HG02981 (cell line): Measurements from ENCODE around the gene LIMA1.

ENCODE experiments used
- ATAC-seq: cut with Tn5 transposase; IDR thresholded peaks from one replicate; pipeline ENCODE4 v1.9.1; 2021; ENCODE audit warnings: mild to moderate bottlenecking, moderate library complexity; ENCODE audit not compliant: unreplicated experiment

Gene LIMA1

GRCh38 chr12:50192236-50192635, 91.1 kb downstream of the LIMA1 start:
- no peak for ATAC-seq

- no peak for ATAC-seq
Observed at GRCh38 chr12:50190859-50191258, 92.5 kb downstream of the LIMA1 start.

- no peak for ATAC-seq
Observed at GRCh38 chr12:50188875-50189575, 94.3 kb downstream of the LIMA1 start.

- no peak for ATAC-seq
Observed at GRCh38 chr12:50188241-50188781, 95.0 kb downstream of the LIMA1 start.

- peak; percentile 59 for ATAC-seq
Observed at GRCh38 chr12:50187084-50187900, 96.0 kb downstream of the LIMA1 start.

GRCh38 chr12:50186681-50187080, 96.6 kb downstream of the LIMA1 start:
- no peak for ATAC-seq

- no peak for ATAC-seq
Observed at GRCh38 chr12:50185970-50186663, 97.2 kb downstream of the LIMA1 start.

GRCh38 chr12:50185301-50185895, 97.9 kb downstream of the LIMA1 start:
- ATAC-seq: no peak

- no peak for ATAC-seq
Observed at GRCh38 chr12:50184261-50184660, 99.1 kb downstream of the LIMA1 start.

GRCh38 chr12:50182461-50182860, 100.9 kb downstream of the LIMA1 start:
- ATAC-seq: no peak

- no peak for ATAC-seq
Observed at GRCh38 chr12:50181691-50182090, 101.6 kb downstream of the LIMA1 start.

GRCh38 chr12:50175716-50176026, 107.6 kb downstream of the LIMA1 start:
- ATAC-seq: no peak

- ATAC-seq: no peak
Observed at GRCh38 chr12:50174971-50175715, 108.2 kb downstream of the LIMA1 start.

- peak; percentile 97 for ATAC-seq
Observed at GRCh38 chr12:50167049-50167828, 116.1 kb downstream of the LIMA1 start, which contains the start of gene CERS5. Gene CERS5 (minus strand): TSS chr12:50167369. CDS start chr12:50167297, 72 bp downstream.

GRCh38 chr12:50166799-50167048, 116.6 kb downstream of the LIMA1 start:
- peak; percentile 23 for ATAC-seq

- ATAC-seq: no peak
Observed at GRCh38 chr12:50164963-50165362, 118.4 kb downstream of the LIMA1 start.

GRCh38 chr12:50162230-50162629, 121.1 kb downstream of the LIMA1 start:
- ATAC-seq: no peak

GRCh38 chr12:50160643-50161042, 122.7 kb downstream of the LIMA1 start:
- no peak for ATAC-seq

- no peak for ATAC-seq
Observed at GRCh38 chr12:50157259-50157658, 126.1 kb downstream of the LIMA1 start.

GRCh38 chr12:50156641-50157040, 126.7 kb downstream of the LIMA1 start:
- ATAC-seq: no peak
